Neural cell (in vitro differentiated cells): ENCODE measurements around the gene RPS2. TPM values are rescaled to one million over a fixed set of nuclear protein-coding genes. Genes with fewer than 3 reads are reported as not detected.

ENCODE experiments used
- H2AFZ ChIP-seq: fragments of 200-600, 300-800 bp; sonication (generic), shearing (Covaris generic); 2 replicates; pipeline ENCODE4 v1.6.0; 2014; ENCODE audit warnings: low read depth, mild to moderate bottlenecking, antibody characterized with exemption, low read length, moderate library complexity
- H3F3A ChIP-seq: fragments of 200-600 bp; shearing (Covaris generic); 2 replicates; pipeline ENCODE4 v1.6.1; 2016; ENCODE audit warnings: mild to moderate bottlenecking, moderate library complexity, mixed read lengths, antibody characterized with exemption, low read length; ENCODE audit not compliant: insufficient read depth, poor library complexity, severe bottlenecking
- H3K27ac ChIP-seq: fragments of 200-600, 300-800 bp; sonication (generic), shearing (Covaris generic); 2 replicates; pipeline ENCODE4 v1.5.1; 2014; ENCODE audit warnings: mild to moderate bottlenecking, low read length, moderate library complexity
- H3K27me3 ChIP-seq: fragments of 300-800, 200-600 bp; sonication (generic), shearing (Covaris generic); 2 replicates; pipeline ENCODE4 v1.6.0; 2014; ENCODE audit warnings: mild to moderate bottlenecking, low read depth, low read length, moderate library complexity; ENCODE audit not compliant: insufficient read depth
- H3K36me3 ChIP-seq: fragments of 300-800, 200-600 bp; sonication (generic), shearing (Covaris generic); 2 replicates; pipeline ENCODE4 v1.5.1; 2014; ENCODE audit warnings: mild to moderate bottlenecking, antibody characterized with exemption, low read length, moderate library complexity; ENCODE audit not compliant: insufficient read depth
- H3K4me2 ChIP-seq: fragments of 300-800, 200-600 bp; sonication (generic), shearing (Covaris generic); 2 replicates; pipeline ENCODE4 v1.6.0; 2014; ENCODE audit warnings: mild to moderate bottlenecking, low read length
- H3K4me3 ChIP-seq: fragments of 300-800, 200-600 bp; sonication (generic), shearing (Covaris generic); 2 replicates; pipeline ENCODE4 v1.5.1; 2014; ENCODE audit warnings: mild to moderate bottlenecking, low read length, moderate library complexity
- H3K79me2 ChIP-seq: fragments of 200-600 bp; shearing (Covaris generic); replicated peaks from 2 replicates; pipeline ENCODE4 v1.6.0; 2014; ENCODE audit warnings: mild to moderate bottlenecking, low read length, moderate library complexity; ENCODE audit not compliant: insufficient read depth
- H3K9ac ChIP-seq: fragments of 300-800, 200-600 bp; sonication (generic), shearing (Covaris generic); 2 replicates; pipeline ENCODE4 v1.6.1; 2016; ENCODE audit warnings: mild to moderate bottlenecking, low read length, mixed read lengths
- H3K9me2 ChIP-seq: fragments of 200-600 bp; shearing (Covaris generic); 2 replicates; pipeline ENCODE4 v1.6.1; 2016; ENCODE audit warnings: mild to moderate bottlenecking, low read length, mixed read lengths; ENCODE audit not compliant: insufficient read depth
- H3K9me3 ChIP-seq: fragments of 200-600, 300-800 bp; sonication (generic), shearing (Covaris generic); 2 replicates; pipeline ENCODE4 v1.6.1; 2016; ENCODE audit warnings: mild to moderate bottlenecking, mixed run types, low read length, moderate library complexity, mixed read lengths
- H4K20me1 ChIP-seq: fragments of 200-600 bp; shearing (Covaris generic); 2 replicates; pipeline ENCODE4 v1.6.1; 2016; ENCODE audit warnings: mild to moderate bottlenecking, mixed run types; ENCODE audit not compliant: insufficient read depth
- CTCF ChIP-seq: fragments of 450-650 bp; IDR thresholded peaks from 2 replicates; pipeline ENCODE4 v1.5.1; 2014; ENCODE audit warnings: antibody characterized with exemption, mild to moderate bottlenecking, moderate library complexity; ENCODE audit not compliant: poor library complexity, severe bottlenecking
- EP300 ChIP-seq: fragments of 450-650 bp; conservative IDR thresholded peaks from 2 replicates; pipeline ENCODE4 v1.6.1; 2014; ENCODE audit warnings: antibody characterized with exemption, mild to moderate bottlenecking, moderate library complexity; ENCODE audit not compliant: poor library complexity, severe bottlenecking
- EZH2 ChIP-seq: fragments of 200-600, 300-800 bp; shearing (Covaris generic), sonication (generic); IDR thresholded peaks from 2 replicates; pipeline ENCODE4 v1.6.1; 2014; ENCODE audit warnings: antibody characterized with exemption, low read length, borderline replicate concordance, mild to moderate bottlenecking; ENCODE audit not compliant: insufficient read depth, poor library complexity, severe bottlenecking
- MXI1 ChIP-seq: fragments of 450-650 bp; conservative IDR thresholded peaks from 2 replicates; pipeline ENCODE4 v1.6.1; 2014; ENCODE audit warnings: antibody characterized with exemption, mild to moderate bottlenecking; ENCODE audit not compliant: poor library complexity, severe bottlenecking
- POLR2AphosphoS5 ChIP-seq: IDR thresholded peaks from 2 replicates; pipeline ENCODE4 v1.6.1; 2012
- RAD21 ChIP-seq: fragments of 450-650 bp; conservative IDR thresholded peaks from 2 replicates; pipeline ENCODE4 v1.6.1; 2014; ENCODE audit warnings: antibody characterized with exemption, mild to moderate bottlenecking, moderate library complexity
- REST ChIP-seq: IDR thresholded peaks from 2 replicates; pipeline ENCODE4 v1.6.1; 2012; ENCODE audit warnings: borderline replicate concordance
- SMC3 ChIP-seq: fragments of 450-650 bp; conservative IDR thresholded peaks from 2 replicates; pipeline ENCODE4 v1.6.1; 2014; ENCODE audit warnings: antibody characterized with exemption, mild to moderate bottlenecking, moderate library complexity; ENCODE audit not compliant: poor library complexity
- TAF1 ChIP-seq: IDR thresholded peaks from 2 replicates; pipeline ENCODE4 v1.6.1; 2012; ENCODE audit warnings: low read depth
- polyA plus RNA-seq: library from polyadenylated mRNA; depleted of rRNA; stranded (reverse); fragments of >200 nt; gene quantifications from 2 replicates; pipeline ENCODE4 v1.2.3, GENCODE V29; 2014

The RPS2 gene
- polyA plus RNA-seq, 1 donor from 2014 or later, result 1,393 TPM

GRCh38 chr16:1949507-1949906, 15.1 kb downstream of the RPS2 start:
- Histone ChIP-seq H3K4me3 (no peak overlapping the region), H3K79me2 (no peaks in the 10 kb centered on the region), H3K27ac (no peak overlapping the region), H3K9me2 (no peaks in the 10 kb centered on the region), H3K36me3 (no peaks in the 10 kb centered on the region), H2AFZ (no peak overlapping the region), H3K9ac (no peak overlapping the region), H3K9me3 (no peaks in the 10 kb centered on the region), H3K27me3 (no peaks in the 10 kb centered on the region), H3K4me2 (no peak overlapping the region), H3F3A (no peaks in the 10 kb centered on the region), H4K20me1 (no peaks in the 10 kb centered on the region)
- TF ChIP-seq SMC3 (no peak), REST (no peak), TAF1 (no peak), RAD21 (no peak), EZH2 (no peak), MXI1 (no peak), POLR2AphosphoS5 (no peak), EP300 (no peak), CTCF (no peak)

- Histone ChIP-seq H3K27me3 (no peaks in the 10 kb centered on the region), H3K79me2 (no peaks in the 10 kb centered on the region), H3K9me3 (no peaks in the 10 kb centered on the region), H3F3A (no peaks in the 10 kb centered on the region), H3K9ac (no peak overlapping the region), H4K20me1 (no peaks in the 10 kb centered on the region), H3K4me2 (no peak overlapping the region), H2AFZ (no peak overlapping the region), H3K36me3 (no peaks in the 10 kb centered on the region), H3K4me3 (no peak overlapping the region), H3K27ac (no peak overlapping the region), H3K9me2 (no peaks in the 10 kb centered on the region)
- no peak for TF ChIP-seq RAD21
- no peak for TF ChIP-seq EP300
- no peak for TF ChIP-seq POLR2AphosphoS5
- TF ChIP-seq CTCF, result no peak
- TF ChIP-seq EZH2, result no peak
- TF ChIP-seq MXI1, result no peak
- no peak for TF ChIP-seq SMC3
- TF ChIP-seq REST, result no peak
- TF ChIP-seq TAF1, result no peak
These were observed 17.3 kb downstream of the RPS2 start for GRCh38 chr16:1947369-1947670.
